Activated gamma-delta T cell treated with Interleukin-2 at 50 U/mL for 16 hours (primary cell): Measurements from ENCODE around the gene MTMR11.
"Not testable (repeated sequence)": the region's sequence is repeated elsewhere in the genome, so short reads cannot be mapped to it uniquely, and the experiment has no call there.

Source experiments
- DNase-seq: peaks from one replicate; pipeline ENCODE4 v3.0.0-alpha.2; 2020

Gene MTMR11

GRCh38 chr1:149936170-149936991 is at the start of gene MTMR11:
Gene MTMR11 (minus strand): TSS chr1:149936879. CDS start chr1:149936647, 232 bp downstream.
- DNase-seq, result no peak

GRCh38 chr1:149979972-149980540 is 43.4 kb upstream of the MTMR11 start:
- DNase-seq, result no peak

- DNase-seq, result no peak
Measured at GRCh38 chr1:149979245-149979971, 42.7 kb upstream of the MTMR11 start.

GRCh38 chr1:149978547-149979023 is 41.9 kb upstream of the MTMR11 start:
- DNase-seq, result no peak

- no peak for DNase-seq
Measured at GRCh38 chr1:149977345-149977744, 40.7 kb upstream of the MTMR11 start.

GRCh38 chr1:149972547-149972946 is 35.9 kb upstream of the MTMR11 start:
- DNase-seq, result no peak

GRCh38 chr1:149967646-149968045 is 31.0 kb upstream of the MTMR11 start:
- DNase-seq, result no peak

- DNase-seq, result no peak
Measured at GRCh38 chr1:149967041-149967440, 30.4 kb upstream of the MTMR11 start.

- DNase-seq, result no peak
Measured at GRCh38 chr1:149966405-149966804, 29.7 kb upstream of the MTMR11 start.

GRCh38 chr1:149965440-149965839 is 28.8 kb upstream of the MTMR11 start:
- DNase-seq, result no peak

- no peak for DNase-seq
Measured at GRCh38 chr1:149963358-149963757, 26.7 kb upstream of the MTMR11 start.

- no peak for DNase-seq
Measured at GRCh38 chr1:149962736-149963135, 26.1 kb upstream of the MTMR11 start.

- peak; percentile 24 for DNase-seq
Measured at GRCh38 chr1:149962039-149962647, 25.5 kb upstream of the MTMR11 start.

- DNase-seq, result not testable (repeated sequence)
Measured at GRCh38 chr1:149957548-149957947, 20.9 kb upstream of the MTMR11 start.

GRCh38 chr1:149949911-149950310 is 13.2 kb upstream of the MTMR11 start:
- no peak for DNase-seq

- DNase-seq, result no peak
Measured at GRCh38 chr1:149945206-149945605, 8.5 kb upstream of the MTMR11 start.

GRCh38 chr1:149942885-149943284 is 6.2 kb upstream of the MTMR11 start:
- no peak for DNase-seq

GRCh38 chr1:149942207-149942606 is 5.5 kb upstream of the MTMR11 start:
- DNase-seq, result no peak

GRCh38 chr1:149940427-149940826 is 3.7 kb upstream of the MTMR11 start:
- no peak for DNase-seq

- DNase-seq, result not testable (repeated sequence)
Measured at GRCh38 chr1:149938668-149939003, 2.0 kb upstream of the MTMR11 start.

- no peak for DNase-seq
Measured at GRCh38 chr1:149937759-149938158, 1.1 kb upstream of the MTMR11 start.

- DNase-seq, result no peak
Measured at GRCh38 chr1:149936992-149937705, 470 bp upstream of the MTMR11 start.

GRCh38 chr1:149934356-149934755 is 2.3 kb downstream of the MTMR11 start:
- DNase-seq, result no peak
